ENCODE measurements around the gene EQTN.
"Not testable (repeated sequence)": the region's sequence is repeated elsewhere in the genome, so short reads cannot be mapped to it uniquely, and the experiment has no call there.

The EQTN gene

DNA sequence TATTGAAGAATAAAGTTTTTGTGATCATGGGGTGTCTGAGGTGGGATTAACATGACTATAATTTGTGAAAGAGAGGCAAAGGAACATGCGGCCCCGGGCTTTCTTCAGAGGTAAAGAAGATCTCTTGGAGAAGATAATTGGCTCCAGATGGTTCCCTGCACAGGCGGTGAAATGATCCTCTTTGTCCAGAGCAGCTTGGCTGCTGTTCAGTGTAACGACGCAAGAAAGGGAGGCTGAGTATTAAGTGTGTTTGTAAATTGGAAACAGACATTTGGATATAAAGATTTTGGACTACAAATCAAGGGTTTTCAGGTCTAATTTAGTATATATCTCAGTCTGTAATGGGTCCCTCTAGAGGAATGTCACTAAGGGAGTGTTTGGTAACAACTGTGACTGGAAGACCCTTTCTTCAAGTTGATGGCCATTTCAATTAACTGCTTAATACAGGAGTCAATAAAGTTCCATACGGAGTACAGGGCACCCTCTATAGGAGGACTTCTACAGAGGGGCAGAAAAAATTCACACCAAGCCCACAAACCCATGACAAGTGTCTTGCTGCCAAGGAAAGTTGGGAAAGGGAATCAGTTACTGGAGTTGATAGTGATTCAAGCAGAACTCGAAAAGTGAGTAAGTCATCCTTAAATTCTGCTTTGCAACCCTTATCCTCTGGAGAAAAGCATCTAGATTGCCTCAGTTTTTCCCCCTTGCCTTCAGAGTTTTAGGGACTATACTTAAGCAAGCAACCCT, 4.1 kb downstream of the EQTN start:
- DNase-seq, result no peak

DNA sequence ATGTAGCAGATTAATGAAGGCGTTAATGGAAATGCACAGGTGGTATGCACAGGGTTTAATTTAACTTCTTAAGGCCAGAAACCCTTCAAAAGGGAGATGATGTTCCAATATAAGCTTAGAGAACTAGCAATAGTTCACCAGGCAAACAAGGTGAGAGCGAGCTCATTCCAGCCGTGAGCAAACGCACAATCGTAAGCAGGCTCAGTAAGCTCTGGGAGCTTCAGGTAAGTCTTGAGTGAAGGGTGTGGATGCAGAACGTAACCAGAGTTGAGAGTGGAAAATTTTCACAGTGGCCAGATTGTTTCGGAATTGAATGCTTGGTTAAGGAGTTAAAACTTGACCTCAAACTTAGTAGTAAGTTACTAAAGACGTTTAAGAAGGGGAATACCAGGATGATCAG, 5.7 kb downstream of the EQTN start:
- no peak for DNase-seq

DNA sequence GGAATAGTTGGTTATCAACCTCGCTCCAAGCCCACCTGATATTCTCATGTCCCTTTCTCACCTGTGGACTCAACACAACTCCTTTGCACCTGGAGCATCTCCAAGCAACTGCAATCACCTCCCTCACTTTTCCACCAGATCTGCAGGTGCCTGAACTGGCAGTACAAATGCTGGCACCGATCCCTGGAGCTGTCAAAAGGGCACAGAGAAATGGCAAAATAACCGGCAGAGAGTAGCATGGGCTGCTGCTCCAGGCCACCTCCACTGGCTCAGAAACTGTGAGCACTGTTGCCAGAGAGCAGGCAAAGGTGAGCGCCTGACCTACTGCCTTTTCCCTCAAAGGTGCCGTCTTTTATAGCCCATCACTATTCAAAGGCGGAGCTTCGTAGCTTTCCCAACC, 14.7 kb downstream of the EQTN start:
- no peak for DNase-seq

DNA sequence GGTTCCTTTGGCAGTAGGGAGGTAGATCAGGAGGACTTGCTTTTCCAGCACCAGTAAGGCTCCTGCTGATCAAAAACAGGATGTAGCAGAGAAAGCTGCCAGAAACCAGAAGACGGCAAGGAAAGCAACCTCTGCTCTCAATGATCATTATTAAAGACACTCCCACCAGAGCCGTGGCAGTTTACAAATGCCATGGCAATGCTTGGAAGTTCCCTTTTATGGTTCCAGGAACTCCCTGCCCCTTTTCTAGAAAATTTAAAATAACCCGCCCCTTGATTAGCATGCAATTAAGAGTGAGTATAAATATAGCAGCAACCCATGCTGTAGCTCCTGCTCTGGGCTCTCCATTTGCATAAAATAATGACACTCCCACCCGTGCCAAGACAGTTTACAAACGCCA, 16.1 kb downstream of the EQTN start:
- no peak for DNase-seq

DNA sequence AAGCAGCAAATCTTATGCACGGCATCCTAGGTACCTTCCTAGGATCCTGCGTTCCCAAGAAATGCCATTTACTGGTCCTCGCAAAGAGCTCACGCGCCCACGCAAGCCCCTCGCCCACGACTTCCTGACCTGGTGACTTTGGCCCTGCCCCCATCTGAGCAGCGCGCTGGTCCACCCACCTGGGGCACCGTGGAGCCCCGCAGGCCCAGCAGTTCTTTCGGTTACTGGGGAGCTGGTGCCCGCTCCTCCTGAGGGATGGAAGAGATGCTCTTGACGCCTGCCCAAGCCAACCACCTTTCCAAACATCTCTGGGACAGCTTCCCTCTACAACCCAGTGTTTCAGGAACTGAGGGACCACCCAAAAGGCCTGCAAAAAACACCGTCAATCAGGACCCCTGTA, 16.7 kb downstream of the EQTN start:
- no peak for DNase-seq

DNA sequence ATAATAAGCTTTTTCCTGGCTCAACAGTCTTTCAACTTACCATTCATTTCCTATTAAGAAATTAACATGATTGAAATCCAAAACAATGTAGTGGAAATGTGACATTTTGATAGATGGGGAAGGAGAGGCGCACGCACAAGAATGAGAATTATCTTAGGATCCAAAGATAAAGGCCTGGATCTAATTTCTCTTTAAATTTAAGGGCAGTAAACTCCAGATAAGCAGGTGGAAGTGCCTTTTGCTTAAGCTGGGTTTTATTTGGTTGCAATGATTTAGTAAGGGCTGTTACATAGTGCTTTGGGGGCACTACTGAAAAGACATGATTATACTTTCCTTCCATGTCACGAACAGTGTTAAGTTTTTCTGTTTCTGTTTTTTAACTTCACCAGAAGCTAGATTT, 17.3 kb downstream of the EQTN start:
- no peak for DNase-seq

DNA sequence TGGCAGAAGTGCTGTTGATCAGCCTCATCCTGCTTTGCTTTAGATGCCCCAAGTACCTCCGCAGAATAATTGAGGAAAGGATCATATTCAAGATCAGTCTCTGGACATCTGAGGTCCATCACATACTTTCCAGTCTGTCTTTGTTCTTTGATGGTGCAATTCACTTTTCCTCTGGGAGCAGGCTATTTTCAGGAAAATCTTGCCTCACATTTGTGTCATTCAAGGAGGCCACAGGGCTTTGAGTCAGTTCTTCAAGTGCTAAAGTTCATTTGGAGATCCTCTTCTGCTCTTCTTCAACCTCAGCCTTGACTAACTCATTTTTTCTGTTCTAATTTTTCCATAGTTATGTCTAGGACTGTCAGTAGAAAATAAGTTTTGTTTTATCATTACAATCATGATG, 18.6 kb downstream of the EQTN start:
- DNase-seq, result no peak

DNA sequence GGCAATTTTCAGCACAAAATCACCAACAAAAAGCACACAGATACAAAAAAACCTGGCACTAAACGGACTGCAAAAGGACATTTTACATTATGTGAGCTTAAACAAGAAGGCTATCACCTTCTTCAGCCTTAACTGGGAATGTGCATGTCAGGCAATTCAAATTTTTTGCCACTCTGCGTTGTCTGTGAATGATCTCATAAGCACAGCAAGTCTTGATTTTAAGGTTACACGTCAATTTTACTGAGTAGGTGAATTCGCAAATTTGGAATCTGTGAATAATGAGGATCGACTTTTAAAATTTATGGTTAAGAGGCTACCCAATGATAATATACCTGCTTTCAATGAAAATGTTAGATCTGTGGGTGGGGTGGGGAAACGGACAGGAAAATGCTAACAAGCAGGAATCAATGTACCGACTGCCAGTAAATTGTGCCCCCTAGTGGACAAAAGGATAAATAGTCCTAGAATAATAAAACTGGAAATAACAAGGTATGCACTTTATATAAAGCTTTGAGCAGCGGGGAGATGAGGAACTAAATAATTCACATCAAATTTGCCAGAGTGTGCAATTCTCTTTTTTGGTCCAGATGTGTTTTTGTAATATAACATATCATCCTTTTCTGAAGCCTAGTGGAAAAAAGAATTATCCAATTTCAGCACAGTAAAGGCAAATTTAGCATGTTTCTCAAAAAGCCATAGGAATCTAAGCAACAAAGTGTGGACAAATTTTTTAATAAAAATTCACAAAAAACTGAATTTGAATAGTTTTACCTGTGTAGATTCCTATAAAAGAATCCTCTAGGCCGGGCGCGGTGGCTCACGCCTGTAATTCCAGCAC, 20.5 kb downstream of the EQTN start:
- no peak for DNase-seq

DNA sequence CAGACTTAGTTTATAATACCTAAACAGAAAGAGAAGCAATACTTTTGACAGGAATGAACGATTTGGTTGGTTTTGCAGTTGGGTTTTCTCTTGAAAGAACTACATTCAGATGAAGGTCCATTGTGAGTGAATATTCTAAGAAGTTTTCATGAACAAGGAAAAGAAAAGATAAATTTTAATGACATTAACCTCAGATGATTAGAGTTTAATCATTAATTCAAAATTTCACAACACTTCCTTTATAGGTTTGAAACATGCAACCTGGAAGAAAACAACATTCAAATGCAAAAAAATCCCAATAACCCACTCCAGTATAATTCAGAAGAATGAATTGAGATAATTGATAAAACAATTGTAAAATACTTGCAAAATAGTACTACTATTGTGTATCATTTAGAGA, 23.8 kb downstream of the EQTN start:
- no peak for DNase-seq

DNA sequence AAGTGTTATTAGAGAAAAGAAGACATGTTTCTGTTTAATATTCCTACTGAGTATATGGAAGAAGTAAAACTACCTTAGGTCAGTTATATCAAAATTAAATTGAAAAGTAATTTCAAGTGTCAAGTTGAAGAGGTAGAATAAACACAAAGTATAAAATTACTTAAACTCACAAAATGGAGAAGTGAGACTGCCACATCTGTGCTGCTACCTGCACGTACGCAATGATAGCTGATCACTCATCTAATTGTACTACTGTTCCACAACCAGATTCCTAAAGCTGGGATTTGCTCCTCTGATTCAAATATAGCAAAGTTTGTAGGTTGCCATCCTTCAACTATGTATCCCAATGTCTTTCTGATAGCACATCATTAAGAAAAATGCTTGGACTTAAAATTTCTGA, 24.8 kb downstream of the EQTN start:
- DNase-seq, result no peak

DNA sequence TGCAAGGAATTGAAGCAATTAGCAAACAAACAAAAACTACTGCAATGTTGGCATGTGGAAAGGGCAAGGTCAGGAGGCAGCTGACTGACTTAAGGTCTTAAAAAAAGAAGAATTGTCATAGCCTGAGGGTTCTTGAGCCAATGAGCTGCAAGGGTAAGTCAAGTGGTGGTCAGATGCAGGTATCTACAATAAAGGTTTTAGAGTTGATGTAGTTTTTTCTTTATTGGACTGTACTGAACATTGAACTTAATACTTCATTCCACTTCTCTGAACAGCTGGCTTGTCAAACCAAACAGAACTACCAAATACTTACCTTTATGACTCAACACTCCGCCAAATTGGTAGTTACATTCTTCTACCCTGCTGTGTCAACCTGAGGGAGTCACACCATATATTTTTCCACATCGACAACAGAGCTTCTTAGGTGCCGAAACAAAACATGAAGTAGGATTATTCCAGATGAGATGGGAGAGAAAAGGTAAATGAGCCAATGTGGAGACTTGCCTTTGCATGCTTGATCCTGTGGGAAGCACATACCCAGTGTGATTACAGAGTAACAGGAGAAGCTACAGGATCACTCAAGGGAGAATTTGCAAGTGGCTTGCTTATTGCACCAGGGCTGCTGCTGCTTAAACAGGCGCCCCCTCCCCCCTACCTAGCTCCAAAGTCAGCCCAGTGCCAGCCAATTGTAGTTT, 35.3 kb downstream of the EQTN start:
- no peak for DNase-seq

DNA sequence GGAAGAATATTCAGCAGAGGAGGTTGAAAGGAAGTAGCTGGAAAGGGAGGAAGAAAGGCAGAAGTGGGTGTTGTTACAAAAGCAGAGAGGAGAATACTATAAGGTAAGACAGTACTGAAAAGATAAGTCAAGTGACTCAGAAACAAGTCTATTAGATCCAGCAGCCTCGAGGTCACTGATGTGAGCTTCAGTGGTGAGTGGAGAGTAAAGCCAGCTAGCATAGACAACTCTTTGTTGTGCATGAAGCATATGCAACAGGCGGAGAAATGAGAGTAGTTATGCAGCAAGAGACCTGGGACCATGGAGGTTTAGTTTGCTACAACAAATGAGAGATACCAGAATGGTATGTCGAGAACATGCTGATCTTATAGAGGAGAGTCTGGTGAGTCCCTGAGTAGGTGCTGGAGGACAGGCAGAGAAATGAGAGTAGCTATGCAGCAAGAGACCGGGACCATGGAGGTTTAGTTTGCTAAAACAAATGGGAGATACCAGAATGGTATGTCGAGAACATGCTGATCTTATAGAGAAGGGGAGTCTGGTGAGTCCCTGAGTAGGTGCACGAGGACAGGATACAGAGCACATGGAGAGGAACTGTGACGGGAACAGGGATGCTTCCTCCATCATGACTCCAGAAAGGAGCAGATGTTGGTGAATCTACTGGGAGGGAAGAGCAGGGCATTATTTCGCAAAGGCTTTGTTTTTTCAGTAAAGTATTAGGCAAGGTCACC, 36.0 kb downstream of the EQTN start:
- no peak for DNase-seq

DNA sequence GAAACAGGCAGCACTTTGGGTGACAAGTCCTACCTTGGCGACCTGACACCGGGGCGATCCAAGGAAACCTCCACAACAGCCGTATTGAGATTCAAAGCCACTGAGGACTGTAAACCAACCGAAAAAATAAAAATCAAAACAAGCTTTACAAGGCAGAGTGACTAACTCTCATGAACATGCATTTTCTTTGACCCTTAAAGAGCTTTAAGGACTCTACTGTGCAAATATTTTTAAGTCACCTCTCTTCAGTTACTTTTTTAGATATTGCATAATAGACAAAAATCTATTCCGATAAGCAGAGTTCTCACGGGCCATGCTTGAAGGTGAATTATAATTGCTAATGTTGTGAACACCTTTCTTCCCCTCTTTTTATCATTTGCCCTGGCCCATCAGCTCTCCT, 38.3 kb downstream of the EQTN start:
- DNase-seq, result no peak

DNA sequence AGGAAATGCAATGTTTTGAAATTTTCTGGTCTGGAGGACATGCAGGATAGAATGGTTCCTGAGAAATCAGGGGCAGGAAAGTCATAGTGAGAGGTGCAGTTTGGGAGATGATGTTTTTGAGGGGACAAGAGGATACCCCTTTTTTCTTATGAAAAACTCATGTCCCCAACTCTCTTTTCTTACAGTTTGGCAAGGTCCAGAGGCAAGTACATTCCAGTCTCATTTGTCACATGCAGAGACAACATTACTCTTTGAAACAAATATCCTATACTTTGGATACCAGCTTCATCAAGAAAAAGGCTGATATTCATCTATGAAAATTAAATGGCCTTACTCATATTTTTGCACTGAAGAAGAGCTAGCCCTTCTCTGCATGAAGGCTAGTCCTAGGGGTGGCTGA, 48.2 kb downstream of the EQTN start:
- DNase-seq, result no peak

DNA sequence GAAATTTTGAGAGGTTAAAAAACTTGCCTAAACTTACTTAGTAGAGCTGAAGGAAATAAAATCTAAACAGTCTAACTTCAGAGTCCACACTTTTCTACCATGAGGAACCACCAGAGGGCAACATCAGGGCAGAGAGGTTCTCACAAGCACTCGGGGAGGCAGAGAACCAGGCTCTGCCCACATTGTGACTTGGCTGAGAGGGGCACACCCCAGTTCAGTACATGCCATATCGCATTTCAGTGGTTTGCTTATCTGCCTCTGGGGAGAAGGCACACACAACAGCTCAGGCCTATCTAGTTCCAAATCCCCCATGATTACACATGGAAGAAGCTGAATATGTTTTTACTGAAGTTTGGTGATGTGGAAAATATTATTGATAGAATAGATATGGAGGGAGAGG, 49.2 kb downstream of the EQTN start:
- DNase-seq, result no peak

DNA sequence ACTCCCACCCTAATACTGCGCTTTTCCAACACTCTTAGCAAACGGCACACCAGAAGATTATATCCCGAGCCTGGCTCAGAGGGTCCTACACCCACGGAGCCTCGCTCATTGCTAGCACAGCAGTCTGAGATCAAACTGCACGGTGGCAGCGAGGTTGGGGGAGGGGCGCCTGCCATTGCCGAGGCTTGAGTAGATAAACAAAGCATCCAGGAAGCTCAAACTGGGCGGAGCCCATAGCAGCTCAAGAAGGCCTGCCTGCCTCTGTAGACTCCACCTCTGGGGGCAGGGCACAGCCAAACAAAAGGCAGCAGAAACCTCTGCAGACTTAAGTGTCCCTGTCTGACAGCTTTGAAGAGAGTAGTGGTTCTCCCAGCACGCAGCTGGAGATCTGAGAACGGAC, 57.3 kb downstream of the EQTN start:
- DNase-seq, result not testable (repeated sequence)
